ENCODE results near the gene CMIP.

Gene CMIP

DNA sequence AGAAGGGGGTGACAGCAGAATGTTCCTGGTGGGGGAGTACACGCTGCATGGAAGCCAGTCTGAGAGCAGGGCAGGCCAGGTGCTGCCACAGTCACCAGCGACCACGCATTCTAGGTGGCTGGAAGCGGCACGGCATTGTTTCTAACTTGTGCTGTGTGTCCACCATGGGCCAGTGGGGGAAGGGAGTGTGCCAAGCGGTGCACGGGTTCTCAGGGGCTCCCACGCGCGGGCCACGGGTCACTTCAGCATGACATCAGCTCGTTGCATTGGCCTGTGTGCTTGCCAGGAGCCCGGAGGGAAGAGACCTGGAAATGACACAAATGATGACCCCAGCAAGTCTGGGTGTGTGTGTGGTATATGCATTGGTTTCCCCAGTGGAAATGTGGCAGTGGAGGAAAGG lies 169.6 kb downstream of the CMIP start:
- DNase-seq = no peak

DNA sequence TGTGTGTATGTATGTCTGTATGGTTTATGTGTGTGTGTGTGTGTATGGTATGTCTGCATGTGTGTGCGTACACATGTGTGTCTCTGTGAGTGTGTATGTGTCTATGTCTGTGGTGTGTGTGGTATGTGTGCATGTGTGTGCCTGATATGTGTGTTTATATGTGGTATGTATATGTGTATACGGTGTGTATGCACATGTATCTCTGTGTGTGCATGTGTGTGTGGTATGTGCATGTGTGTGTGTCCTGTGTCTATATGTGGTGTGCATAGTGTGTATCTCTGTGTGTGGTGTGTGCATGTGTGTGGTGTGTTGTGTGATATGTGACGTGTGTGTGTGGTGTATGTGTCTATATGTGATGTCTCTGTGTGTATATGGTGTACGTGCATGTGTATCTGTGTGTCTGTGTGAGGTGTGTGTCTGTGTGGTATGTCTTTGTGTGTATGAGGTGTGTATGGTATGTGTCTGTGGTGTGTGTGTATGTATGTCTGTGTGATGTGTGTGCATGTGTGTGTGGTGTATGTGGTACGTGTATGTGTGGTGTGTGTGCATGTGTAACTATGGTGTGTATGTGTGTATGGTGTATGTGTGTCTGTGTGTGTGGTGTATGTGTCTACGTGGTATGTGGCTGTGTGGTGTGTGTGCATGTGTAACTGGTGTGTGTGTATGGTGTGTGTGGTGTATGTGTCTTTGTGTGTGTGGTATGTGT lies 170.2 kb downstream of the CMIP start:
- DNase-seq = no peak

DNA sequence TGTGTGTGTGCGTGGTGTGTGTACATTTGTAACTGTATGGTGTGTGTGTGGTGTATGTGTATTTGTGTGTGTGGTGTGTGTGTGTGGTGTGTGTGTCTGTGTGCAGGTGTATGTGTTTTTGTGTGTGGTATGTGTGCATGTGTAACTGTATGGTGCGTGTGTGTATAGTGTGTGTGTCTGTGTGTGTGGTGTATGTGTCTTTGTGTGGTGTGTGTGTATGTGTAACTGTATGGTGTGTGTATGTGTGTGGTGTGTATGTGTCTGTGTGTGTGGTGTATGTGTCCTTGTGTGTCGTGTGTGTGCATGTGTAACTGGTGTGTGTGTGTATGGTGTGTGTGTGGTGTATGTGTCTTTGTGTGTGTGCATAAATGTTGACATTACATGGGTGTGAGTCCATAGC lies 170.8 kb downstream of the CMIP start:
- DNase-seq = no peak

DNA sequence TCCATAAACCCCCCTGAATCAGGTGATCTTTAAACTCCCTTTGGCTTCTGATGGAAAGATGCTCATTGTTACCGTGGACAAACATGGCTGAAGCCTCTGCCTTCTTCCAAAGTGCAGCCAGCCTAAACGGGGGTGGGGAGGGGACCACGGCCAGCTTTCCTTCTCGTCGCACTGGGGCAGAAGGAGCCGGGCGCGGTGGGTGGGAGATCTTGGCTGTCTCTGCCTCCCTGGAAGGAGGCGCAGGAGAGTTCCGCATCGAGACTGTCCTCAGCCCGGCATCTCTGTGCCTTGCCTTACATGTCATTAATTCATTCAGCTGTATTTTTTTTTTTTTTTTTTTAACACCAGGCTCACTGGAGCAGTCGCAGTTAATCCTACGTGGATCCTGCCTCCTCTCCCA lies 171.2 kb downstream of the CMIP start:
- DNase-seq = peak in 1 of 56 donors; percentile 25

DNA sequence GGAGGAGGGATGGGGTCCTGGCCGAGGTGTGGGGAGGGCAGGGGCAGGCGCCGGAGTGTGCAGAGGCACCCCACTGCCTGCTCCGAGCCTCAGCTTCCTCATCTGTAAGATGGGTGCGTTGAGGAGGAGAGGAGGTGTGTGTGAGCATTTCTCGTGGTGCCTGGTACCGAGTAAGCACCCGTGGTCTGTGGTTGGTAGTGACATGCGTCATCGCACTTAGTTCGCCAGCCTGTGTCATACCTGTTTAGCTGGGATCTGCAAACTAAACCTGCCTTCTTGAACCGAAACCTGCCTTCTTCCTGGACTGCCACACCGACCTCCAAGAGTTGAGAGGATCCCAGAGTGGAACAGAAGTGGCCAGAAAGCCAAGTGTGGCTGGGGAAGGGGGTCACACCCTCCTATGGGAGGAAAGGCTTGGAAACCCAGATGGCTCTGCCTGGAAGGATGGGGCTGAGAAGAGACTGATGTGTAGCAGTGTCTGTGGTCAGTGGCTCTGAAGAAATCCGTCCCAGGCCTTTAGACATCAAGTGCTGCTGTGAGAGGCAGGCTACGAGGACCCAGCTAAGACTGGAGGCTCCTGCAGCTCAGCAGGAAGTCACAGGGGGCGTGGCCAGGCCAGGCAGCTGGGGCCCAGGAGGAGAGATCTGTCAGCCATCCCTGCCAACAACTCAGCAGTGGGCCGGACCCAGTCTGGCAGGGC lies 171.9 kb downstream of the CMIP start:
- DNase-seq = peak in 40 of 56 donors; percentile 10 to 77 (median 40)

DNA sequence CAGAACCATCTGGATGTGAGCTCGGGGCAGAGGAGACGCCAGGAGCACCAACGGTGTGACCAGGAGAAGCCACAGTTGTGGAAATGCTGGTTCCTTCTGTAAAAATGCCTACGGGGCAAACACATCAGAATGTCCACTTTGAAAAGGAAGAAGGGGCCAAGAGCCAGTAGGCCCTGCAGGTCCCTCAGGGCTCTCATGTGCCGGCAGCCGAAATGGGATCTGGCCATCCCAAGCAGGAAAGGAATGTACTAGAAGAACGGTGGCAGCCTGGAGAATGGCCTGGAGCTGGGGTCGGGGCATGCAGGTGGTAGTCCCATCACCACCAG lies 172.4 kb downstream of the CMIP start:
- DNase-seq = peak in 1 of 56 donors; percentile 10

DNA sequence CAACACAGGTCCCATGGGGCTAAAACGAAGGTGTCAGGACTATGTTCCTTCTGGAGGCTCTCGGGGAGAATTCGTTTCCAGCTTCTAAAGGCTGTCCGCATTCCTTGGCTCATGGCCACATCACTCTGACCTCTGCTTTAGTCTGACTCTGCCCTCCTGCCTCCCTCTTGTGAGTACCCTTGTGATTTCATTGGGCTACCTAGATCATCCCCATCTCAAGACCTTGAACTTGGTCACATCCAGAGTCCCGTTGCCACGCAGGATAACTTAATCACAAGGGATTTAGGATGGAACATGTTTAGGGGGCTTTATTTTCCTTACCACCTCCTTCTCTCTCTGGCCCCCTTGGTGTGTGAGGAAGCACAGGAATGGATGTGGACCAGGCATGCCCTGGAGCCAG lies 173.6 kb downstream of the CMIP start:
- DNase-seq = no peak

DNA sequence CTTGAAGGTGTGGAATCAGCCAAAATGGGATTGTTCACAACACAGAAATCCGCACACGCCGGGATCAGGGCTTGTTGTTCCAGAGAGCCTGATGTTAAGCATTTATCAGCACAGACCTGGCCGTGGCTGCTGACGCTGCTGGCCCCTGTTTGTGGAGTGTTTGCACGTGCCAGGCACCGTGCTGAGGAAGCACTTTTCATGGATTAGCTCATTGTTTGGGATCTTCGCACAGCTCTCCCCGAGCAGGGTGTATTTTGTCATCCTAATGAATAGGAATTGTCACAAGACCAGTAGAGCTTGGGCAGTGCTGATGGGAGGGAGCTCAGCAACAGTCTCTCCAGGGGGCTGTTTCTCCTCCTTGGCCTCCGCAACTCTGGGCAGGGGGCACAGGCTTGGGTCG lies 174.1 kb downstream of the CMIP start:
- DNase-seq = peak in 40 of 56 donors; percentile 2 to 83 (median 38)

DNA sequence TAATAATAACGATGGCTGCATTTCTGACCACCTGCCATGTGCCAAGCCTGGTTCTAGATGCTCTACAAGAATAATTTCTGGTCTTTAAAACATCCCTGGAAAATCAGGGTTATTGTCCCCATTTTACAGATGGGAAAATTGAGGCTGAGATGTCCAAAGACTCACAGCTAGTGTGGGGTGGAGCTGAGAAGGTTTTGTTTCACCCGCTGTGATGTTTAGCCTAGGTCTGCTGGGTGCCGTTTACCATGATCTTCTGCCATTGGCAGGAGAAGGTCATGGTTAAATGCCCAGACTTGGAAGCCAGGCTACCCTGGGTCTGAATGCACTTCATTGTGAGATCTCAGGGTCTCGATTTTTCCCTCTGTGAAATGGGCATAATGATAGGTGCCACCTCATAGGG lies 175.4 kb downstream of the CMIP start:
- no peak for DNase-seq

DNA sequence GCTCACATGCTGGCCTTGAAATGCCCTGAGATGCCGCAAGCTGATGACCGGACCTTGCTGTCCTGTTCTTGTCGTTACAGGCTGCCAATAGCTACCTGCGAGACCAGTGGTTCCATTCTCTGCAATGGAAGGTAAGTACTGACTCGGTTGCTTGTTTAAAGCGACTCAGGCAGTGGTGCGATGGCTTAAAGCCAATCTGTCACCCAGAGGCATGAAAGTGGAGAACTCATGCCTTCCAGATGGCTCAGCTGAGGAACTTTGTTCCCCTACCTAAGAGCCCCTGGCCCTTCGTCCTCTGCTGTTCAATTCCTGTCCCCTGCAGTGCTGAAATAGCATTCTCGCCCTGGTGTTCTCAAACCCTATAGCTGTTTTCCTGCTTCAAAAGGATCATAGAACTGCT lies 176.2 kb downstream of the CMIP start:
- DNase-seq = no peak

DNA sequence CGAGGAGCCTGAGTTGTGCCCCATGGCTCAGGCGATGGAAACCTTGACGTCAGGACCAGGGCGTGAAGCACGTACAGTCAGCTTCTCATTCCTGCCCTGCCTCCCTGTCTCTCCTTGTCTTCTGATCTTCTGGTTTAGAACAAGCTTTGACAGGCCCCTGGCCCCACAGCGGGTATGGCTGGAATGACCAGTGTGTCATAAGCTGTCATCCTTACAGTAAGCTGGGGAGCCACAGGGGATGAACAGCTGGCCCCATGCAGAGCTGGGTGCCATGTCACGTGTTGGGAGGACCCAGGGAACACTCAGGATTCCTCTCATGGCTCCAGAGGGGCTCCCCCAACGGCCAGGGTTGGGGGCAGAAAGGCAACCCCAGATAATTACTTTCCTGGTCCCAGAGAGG lies 176.9 kb downstream of the CMIP start:
- DNase-seq = no peak

DNA sequence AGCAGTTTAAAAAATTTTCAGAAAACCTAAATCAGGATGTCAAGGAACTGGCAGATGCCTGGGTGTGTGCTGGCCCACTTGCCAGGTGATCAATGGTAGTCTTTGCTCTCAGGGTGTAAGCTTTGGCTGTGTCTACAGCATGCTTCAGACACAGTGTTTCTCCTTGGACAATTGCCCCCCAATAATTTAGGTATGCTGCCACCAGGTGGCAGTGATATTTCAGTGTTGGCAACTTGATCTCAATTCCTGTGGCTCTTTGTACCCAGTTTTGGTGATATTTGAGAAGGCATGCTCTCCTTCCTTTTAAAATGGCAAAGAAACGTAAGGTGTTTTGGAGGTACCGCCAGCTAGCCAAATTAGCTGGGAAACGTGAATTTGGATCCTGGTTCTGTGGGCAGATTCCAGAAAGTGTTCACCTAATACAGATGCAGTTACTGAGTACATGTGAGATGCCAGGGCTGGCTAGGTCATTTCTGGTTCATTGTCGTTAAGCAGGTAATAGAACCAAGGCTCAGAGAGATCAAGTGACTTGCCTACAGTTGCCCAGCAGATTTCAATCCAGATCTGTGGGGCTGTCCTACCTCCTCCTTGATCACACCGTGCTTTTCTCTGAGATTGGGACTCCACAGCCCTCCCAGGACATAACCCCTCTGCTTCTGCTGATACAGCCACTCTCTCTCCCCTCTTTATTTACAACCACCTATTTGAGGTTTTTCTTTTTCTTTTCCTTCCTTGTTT lies 178.9 kb downstream of the CMIP start:
- DNase-seq = peak in 34 of 56 donors; percentile 3 to 61 (median 22)

DNA sequence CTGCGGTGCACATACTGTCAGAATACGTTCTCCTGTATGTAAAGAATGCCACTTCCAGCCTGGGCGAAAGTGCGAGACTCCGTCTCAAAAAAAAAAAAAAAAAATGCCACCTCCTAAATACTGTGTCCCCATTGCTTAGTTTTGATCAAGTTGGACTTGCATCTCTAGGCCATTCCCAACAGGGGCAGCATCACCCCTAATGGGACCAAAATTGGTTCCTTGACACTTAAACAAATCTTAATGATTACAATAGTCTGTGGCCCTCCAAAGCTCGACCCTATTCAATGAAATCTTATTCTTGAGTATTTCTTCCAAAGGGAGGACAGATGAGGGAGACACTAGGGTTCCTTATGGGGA lies 179.8 kb downstream of the CMIP start:
- no peak for DNase-seq

DNA sequence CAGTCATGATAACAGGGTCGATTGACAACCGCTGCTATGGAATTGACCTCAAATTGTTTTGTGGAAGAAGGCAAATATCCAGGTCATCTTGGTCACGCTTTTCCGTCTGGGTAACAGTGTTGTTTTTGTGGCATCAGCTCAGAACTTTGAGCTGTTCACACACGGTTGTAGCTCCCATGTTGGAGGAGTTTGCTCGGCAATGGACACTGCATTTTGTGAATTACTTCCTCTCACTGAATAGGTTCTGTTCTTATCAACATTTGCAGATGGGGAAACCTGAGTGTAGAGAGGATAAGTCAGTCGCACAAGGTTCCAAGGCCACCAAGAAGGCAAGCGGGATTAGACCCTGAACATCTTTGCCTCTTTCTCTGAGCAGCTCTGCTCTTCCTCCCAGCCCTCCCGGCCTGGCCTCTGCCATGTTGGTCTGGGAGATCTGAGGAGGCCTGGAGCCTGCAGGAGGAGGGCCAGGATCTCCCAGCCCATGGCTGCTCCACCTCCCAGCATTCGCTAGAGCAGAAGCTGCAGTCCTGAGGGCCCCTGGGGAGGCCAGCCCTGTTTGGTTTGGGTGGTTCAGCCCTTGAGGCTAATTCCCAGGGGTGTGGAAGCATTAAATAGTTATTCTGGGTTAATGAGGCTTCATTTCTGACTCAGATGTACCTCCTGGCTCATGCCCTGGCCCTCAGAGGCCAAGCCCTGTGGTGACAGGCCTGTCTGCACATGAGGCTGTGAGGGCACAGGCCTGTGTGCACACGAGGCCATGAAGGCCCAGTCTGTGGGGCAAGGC lies 180.3 kb downstream of the CMIP start:
- no peak for DNase-seq

DNA sequence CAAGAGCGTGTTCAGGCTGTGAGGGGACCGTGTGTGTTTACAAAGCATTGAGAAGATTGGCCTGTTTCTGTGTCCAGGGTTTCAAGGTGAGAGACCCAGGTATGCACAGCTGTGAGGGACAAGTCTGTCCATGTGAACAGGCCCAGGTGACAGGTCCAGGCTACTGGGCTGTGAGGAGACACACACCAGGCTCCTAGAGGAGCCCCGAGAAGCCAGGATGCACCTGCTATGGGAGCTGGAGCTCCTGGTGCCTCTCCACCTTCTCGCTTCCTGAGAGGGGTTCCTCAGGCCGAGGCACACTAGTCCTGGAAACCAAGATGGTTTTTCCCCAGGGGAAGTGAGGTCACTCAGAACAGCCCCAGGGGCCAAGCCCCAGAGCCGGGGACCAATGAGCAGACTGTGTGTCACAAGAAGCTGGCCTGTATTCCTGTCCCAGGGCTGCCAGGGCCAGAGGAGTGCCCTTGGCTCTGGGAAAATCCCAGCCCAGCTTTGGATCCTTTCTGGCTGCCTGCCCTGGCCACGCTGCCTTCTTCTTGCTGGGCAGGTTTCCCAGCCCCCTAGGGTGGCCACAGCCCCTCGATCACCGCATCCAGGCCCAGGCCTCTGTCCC lies 181.0 kb downstream of the CMIP start:
- DNase-seq = peak in 39 of 56 donors; percentile 6 to 78 (median 39)

DNA sequence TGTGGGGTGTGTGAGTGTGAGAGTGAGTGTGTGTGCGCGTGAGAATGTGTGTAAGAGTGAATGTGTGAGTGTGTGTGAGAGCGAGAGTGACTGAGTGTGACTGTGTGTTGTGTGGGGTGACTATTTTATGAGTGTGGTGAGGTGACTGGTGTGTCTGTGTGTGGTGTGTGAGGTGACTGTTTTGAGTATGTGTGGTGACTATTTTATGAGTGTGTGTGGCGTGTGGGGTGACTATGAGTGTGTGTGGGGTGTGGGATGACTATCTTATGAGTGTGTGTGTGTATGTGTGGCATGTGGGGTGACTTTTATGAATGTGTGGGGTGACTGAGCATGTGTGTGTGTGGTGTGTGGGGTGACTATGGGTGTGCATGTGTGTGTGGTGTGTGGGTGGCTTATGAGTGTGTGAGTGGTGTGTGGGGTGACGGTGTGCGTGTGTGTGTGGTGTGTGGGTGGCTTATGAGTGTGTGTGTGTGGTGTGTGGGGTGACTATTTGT lies 181.6 kb downstream of the CMIP start:
- DNase-seq = no peak

DNA sequence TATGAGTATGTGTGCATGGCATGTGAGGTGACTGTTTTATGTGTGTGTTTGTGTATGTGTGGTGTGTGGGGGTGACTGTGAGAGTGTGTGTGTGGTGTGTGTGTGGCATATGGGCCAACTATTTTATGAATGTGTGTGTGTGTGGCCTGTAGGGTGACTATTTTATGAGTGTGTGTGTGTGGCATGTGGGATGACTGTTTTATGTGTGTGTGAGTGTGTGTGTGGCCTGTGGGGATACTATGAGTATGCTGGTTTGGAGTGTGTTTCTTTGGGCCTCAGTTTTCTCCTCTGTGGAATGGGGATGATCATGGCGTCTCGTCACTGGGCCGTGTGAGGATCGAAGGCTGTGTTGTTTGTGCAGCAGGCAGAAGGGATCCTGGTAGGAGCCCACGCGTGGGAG lies 182.4 kb downstream of the CMIP start:
- DNase-seq = no peak

DNA sequence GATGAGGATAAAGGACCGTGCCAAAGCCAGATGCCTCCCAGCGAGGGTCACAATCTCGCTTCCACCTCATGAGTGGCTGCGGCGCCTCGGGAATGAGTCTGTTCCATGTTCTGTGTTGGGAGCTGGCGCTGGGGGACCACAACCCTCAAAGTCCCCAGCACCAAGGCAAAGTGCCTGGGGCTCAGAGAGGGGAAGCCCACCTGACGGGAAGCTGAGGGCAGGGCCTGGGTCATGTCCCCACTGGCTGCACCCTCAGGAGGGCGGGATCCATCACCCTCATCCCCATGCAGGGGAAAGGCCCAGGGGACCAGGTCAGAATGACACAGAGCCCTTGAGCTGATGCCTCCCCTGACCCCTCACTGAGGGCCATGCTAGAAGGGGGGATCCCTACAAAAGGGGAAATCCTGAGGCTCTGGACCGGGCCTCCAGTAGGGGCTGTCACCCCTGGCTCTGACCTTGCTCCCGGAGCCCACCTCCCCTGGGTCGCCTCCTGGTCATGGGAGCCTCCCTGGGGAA lies 183.2 kb downstream of the CMIP start:
- no peak for DNase-seq

DNA sequence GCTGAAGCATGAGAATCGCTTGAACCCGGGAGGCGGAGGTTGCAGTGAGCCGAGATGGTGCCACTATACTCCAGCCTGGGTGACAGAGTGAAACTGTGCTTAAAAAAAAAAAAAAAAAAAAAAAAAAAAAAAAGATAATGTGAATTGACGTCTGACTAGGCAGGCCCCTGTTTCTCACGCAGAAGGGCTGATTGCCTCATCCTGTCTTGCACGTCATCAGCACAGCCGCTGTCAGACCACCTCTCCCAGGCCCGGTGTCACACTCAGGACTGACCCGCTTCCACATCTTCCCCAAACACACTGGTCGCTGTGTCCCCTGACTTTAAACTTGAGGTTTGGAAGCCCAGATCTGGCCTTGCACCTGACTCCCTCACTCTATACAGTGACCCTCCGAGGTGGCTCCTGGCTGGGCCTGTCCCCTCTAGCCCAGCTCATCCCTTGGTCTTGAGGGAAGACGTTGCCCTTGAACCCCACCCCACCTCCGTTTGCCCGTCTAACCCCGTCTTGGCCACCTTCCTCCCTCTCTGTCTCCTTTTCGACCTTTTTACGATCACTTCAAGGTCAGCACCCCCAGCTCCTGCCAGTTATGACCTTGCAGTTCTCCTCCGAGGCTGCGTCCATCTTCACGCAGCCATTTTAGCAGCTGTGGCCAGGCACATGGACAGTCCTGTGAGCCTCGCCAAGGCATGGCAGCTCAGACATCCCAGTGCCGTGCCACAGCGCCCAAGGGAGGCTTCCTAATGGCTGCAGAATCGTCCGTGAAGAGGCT lies 184.6 kb downstream of the CMIP start:
- no peak for DNase-seq
